Measurements from ENCODE around the gene TNMD. TPM values are rescaled to one million over a fixed set of nuclear protein-coding genes. Genes with fewer than 3 reads are reported as not detected.

The TNMD gene
- total and polyA plus RNA-seq, 2 experiments from 2014 or later: 1.1 to 4.8 TPM

DNA sequence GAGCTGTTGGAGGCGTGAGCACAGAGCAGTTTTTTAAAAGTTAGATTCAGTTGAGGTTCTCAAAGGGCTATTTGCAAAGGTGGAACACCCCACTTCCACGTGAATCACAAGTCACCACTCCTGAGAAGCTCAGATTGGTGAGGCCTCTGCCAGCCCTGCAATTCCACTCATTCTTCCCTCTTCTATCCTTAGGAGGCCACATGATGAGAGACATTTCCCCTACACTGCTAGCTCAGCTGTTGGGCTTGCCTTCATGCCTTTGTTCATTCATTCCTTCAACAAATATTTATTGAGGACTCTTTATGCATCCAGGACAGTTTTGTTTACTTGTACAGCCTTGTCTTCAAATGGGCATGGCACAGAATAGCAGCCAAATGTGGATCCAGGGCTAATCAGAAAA lies 63.0 kb downstream of the TNMD start:
- peaks cover 41% of the 10 kb centered on the region for H3K4me1 ChIP-seq (ENCODE audit: insufficient read depth)
- no peak overlapping the region for H3K4me3 ChIP-seq
- H3K9me3 ChIP-seq (ENCODE audit: low read depth): no peaks in the 10 kb centered on the region
- H2AFZ ChIP-seq: no peak overlapping the region
- TF ChIP-seq EZH2phosphoT487 (IDR thresholded peaks at IDR 0.05; ENCODE audit: low read depth, severe bottlenecking, unreplicated experiment): no peak
- TF ChIP-seq, protein P1, sequence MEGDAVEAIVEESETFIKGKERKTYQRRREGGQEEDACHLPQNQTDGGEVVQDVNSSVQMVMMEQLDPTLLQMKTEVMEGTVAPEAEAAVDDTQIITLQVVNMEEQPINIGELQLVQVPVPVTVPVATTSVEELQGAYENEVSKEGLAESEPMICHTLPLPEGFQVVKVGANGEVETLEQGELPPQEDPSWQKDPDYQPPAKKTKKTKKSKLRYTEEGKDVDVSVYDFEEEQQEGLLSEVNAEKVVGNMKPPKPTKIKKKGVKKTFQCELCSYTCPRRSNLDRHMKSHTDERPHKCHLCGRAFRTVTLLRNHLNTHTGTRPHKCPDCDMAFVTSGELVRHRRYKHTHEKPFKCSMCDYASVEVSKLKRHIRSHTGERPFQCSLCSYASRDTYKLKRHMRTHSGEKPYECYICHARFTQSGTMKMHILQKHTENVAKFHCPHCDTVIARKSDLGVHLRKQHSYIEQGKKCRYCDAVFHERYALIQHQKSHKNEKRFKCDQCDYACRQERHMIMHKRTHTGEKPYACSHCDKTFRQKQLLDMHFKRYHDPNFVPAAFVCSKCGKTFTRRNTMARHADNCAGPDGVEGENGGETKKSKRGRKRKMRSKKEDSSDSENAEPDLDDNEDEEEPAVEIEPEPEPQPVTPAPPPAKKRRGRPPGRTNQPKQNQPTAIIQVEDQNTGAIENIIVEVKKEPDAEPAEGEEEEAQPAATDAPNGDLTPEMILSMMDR (IDR thresholded peaks at IDR 0.05; ENCODE audit: poor library complexity): no peak
- TF ChIP-seq EZH2 (IDR thresholded peaks at IDR 0.05; ENCODE audit: borderline replicate concordance): no peak
- DNase-seq (ENCODE audit: low spot score): no peak
- H4K20me1 ChIP-seq (ENCODE audit: insufficient read depth, poor library complexity, severe bottlenecking): no peaks in the 10 kb centered on the region
- whole genome bisulfite sequencing (ENCODE audit: low lambda C conversion rate, missing lambda C conversion rate): 48% methylated on average over 2 of the region's 2 CpGs
- H3K36me3 ChIP-seq (replicated peaks; ENCODE audit: insufficient read depth, low read depth): no peaks in the 10 kb centered on the region
- no peak overlapping the region for H3K4me2 ChIP-seq
- no peaks in the 10 kb centered on the region for H3K9me2 ChIP-seq (replicated peaks; ENCODE audit: insufficient read depth)
- no peaks in the 10 kb centered on the region for H3K79me2 ChIP-seq
- H3K27me3 ChIP-seq: no peaks in the 10 kb centered on the region
- peak overlapping the region; percentile 89 for H3K27ac ChIP-seq

DNA sequence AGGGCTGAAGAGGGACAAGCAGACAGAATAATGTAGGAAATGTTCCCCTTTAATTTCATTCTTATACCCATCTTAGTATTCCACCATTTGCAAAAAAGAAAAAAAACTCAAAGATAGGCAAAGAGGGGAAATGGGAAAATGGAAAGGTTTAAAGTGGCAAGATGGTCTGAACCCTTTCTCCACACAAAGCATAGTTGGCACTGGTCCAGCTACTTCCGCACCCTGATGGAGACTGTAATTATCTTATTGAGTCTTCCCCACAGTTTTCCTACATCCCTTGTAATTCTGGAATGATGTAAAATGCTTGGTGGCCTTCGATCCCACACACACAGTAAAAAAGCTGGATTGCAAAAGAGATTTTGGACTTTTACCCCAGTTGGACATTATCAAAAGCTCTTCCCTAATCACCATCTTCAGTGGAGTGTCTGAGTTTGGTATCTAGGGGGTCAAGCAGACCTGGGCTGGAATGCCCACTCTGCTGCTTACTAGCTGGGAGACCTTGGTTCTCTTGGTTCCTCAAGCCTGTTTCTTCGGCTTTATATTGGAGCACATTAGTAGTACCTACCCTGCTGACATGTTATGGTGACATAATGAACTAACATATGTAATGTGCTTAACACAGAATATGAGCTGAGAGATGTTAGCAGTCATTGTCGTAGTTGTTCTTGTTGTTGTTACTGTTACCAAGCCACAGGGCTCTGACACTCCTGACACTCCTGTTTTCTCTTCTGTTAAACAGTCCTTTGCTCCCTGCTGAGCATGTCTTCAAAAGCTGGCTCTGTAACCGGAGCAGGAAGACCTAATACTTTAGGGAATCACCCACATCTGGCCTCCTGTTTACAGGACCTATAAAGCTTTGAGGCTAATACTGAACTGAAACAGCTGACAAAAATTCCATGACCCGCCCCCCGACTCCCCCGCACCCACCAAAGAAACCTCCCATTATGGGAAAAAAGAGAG lies 64.0 kb downstream of the TNMD start:
- Histone ChIP-seq H2AFZ (no peak overlapping the region), H3K27me3 (no peaks in the 10 kb centered on the region), H3K36me3 (replicated peaks; ENCODE audit: insufficient read depth, low read depth) (no peaks in the 10 kb centered on the region), H3K4me1 (ENCODE audit: insufficient read depth) (peaks cover 36% of the 10 kb centered on the region), H3K9me2 (replicated peaks; ENCODE audit: insufficient read depth) (no peaks in the 10 kb centered on the region), H3K79me2 (no peaks in the 10 kb centered on the region), H3K4me3 (no peak overlapping the region), H3K4me2 (peak overlapping the region; percentile 40), H4K20me1 (ENCODE audit: insufficient read depth, poor library complexity, severe bottlenecking) (no peaks in the 10 kb centered on the region), H3K9me3 (ENCODE audit: low read depth) (no peaks in the 10 kb centered on the region), H3K27ac (peak overlapping the region; percentile 89)
- 54% methylated on average over 8 of the region's 8 CpGs for WGBS (ENCODE audit: low lambda C conversion rate, missing lambda C conversion rate)
- DNase-seq (ENCODE audit: low spot score): peak; percentile 47
- TF ChIP-seq EZH2phosphoT487 (IDR thresholded peaks at IDR 0.05; ENCODE audit: low read depth, severe bottlenecking, unreplicated experiment) (no peak), EZH2 (IDR thresholded peaks at IDR 0.05; ENCODE audit: borderline replicate concordance) (no peak)
- TF ChIP-seq, protein P1 (IDR thresholded peaks at IDR 0.05; ENCODE audit: poor library complexity): no peak

Other genes with a start within 250 kb of the TNMD start
- gene PCDH19, start 174.7 kb upstream of the TNMD start, total RNA-seq: 3.6 and 3.7 TPM in 2 replicates
- gene PCDH19, start 174.7 kb upstream of the TNMD start, polyA plus RNA-seq: 0.92 and 1.8 TPM in 2 replicates
- 134 and 146 TPM in 2 replicates for gene TSPAN6, start 51.9 kb downstream of the TNMD start, total RNA-seq
- gene TSPAN6, start 51.9 kb downstream of the TNMD start, polyA plus RNA-seq: 98.3 and 131 TPM in 2 replicates
- 19.1 and 24.9 TPM in 2 replicates for gene SRPX2, start 59.3 kb downstream of the TNMD start, total RNA-seq
- gene SRPX2, start 59.3 kb downstream of the TNMD start, polyA plus RNA-seq: 22.9 and 32.2 TPM in 2 replicates
- gene SYTL4, start 147.2 kb downstream of the TNMD start, total RNA-seq: 1.2 and 2.4 TPM in 2 replicates
- 2.6 and 3.4 TPM in 2 replicates for gene SYTL4, start 147.2 kb downstream of the TNMD start, polyA plus RNA-seq
- 12.2 TPM in 2 replicates for gene CSTF2, start 235.5 kb downstream of the TNMD start, total RNA-seq
- gene CSTF2, start 235.5 kb downstream of the TNMD start, polyA plus RNA-seq: 11.2 and 13.0 TPM in 2 replicates